Non-pigmented ciliary epithelial cell (primary cell): Measurements from ENCODE around the gene ARMH4.
"Not testable (repeated sequence)": the region's sequence is repeated elsewhere in the genome, so short reads cannot be mapped to it uniquely, and the experiment has no call there.

ENCODE experiments used
- DNase-seq: peaks from one replicate; pipeline ENCODE4 v3.0.0-alpha.2; 2010; ENCODE audit warnings: low read depth

ARMH4 gene

GRCh38 chr14:58143106-58143505 is 8.9 kb downstream of the ARMH4 start:
- no peak for DNase-seq

GRCh38 chr14:58141893-58142292 is 10.1 kb downstream of the ARMH4 start:
- DNase-seq = no peak

- no peak for DNase-seq
Measured at GRCh38 chr14:58138714-58139482, 13.1 kb downstream of the ARMH4 start.

GRCh38 chr14:58138031-58138713 is 13.8 kb downstream of the ARMH4 start:
- no peak for DNase-seq

- DNase-seq = peak; percentile 60
Measured at GRCh38 chr14:58133739-58134138, 18.3 kb downstream of the ARMH4 start.

GRCh38 chr14:58131386-58131785 is 20.6 kb downstream of the ARMH4 start:
- DNase-seq = no peak

GRCh38 chr14:58130116-58130782 is 21.8 kb downstream of the ARMH4 start:
- no peak for DNase-seq

GRCh38 chr14:58129208-58129607 is 22.8 kb downstream of the ARMH4 start:
- DNase-seq = no peak

GRCh38 chr14:58128416-58128815 is 23.6 kb downstream of the ARMH4 start:
- DNase-seq = no peak

- not testable (repeated sequence) for DNase-seq
Measured at GRCh38 chr14:58122546-58122945, 29.5 kb downstream of the ARMH4 start.

GRCh38 chr14:58121530-58122186 is 30.4 kb downstream of the ARMH4 start:
- no peak for DNase-seq

GRCh38 chr14:58119381-58119780 is 32.6 kb downstream of the ARMH4 start:
- no peak for DNase-seq

GRCh38 chr14:58118097-58118815 is 33.8 kb downstream of the ARMH4 start:
- peak; percentile 3 for DNase-seq

GRCh38 chr14:58109744-58110143 is 42.3 kb downstream of the ARMH4 start:
- no peak for DNase-seq

- no peak for DNase-seq
Measured at GRCh38 chr14:58108717-58109116, 43.3 kb downstream of the ARMH4 start.

- DNase-seq = peak; percentile 50
Measured at GRCh38 chr14:58107947-58108552, 44.0 kb downstream of the ARMH4 start.

GRCh38 chr14:58107041-58107440 is 45.0 kb downstream of the ARMH4 start:
- DNase-seq = no peak

GRCh38 chr14:58106446-58106845 is 45.6 kb downstream of the ARMH4 start:
- no peak for DNase-seq

- peak; percentile 63 for DNase-seq
Measured at GRCh38 chr14:58104808-58105207, 47.2 kb downstream of the ARMH4 start.

GRCh38 chr14:58100735-58101368 is 51.2 kb downstream of the ARMH4 start:
- peak; percentile 40 for DNase-seq

- DNase-seq = no peak
Measured at GRCh38 chr14:58099682-58100081, 52.3 kb downstream of the ARMH4 start.
